Measurements from ENCODE around the gene SH3BP5.
A peak's percentile ranks its signal among the peaks of the same experiment; 100 is the strongest.

SH3BP5 gene

GRCh38 chr3:15221574-15222217 is 110.7 kb downstream of the SH3BP5 start:
- no peak overlapping the region for H3K27ac ChIP-seq
- H3K4me3 ChIP-seq: no peak overlapping the region

GRCh38 chr3:15220661-15221060 is 111.7 kb downstream of the SH3BP5 start:
- Histone ChIP-seq H3K4me3 (no peak overlapping the region), H3K27ac (no peak overlapping the region)

- no peak overlapping the region for H3K27ac ChIP-seq
- no peak overlapping the region for H3K4me3 ChIP-seq
These were observed 112.3 kb downstream of the SH3BP5 start for GRCh38 chr3:15220056-15220455.

GRCh38 chr3:15218689-15219088 is 113.7 kb downstream of the SH3BP5 start:
- Histone ChIP-seq H3K4me3 (no peak overlapping the region), H3K27ac (no peak overlapping the region)

- H3K27ac ChIP-seq: no peak overlapping the region
These were observed 114.5 kb downstream of the SH3BP5 start for GRCh38 chr3:15217841-15218267.

GRCh38 chr3:15217011-15217671 is 115.2 kb downstream of the SH3BP5 start:
- H3K27ac ChIP-seq: no peak overlapping the region
- H3K4me3 ChIP-seq: no peak overlapping the region

More at GRCh38 chr3:15217841-15218267, 114.5 kb downstream of the SH3BP5 start:
- no peak overlapping the region for H3K4me3 ChIP-seq

- no peak overlapping the region for H3K27ac ChIP-seq
These were observed 115.9 kb downstream of the SH3BP5 start for GRCh38 chr3:15216501-15216900.

GRCh38 chr3:15215996-15216395 is 116.4 kb downstream of the SH3BP5 start:
- H3K27ac ChIP-seq: no peak overlapping the region
- H3K4me3 ChIP-seq: no peak overlapping the region

More at GRCh38 chr3:15216501-15216900, 115.9 kb downstream of the SH3BP5 start:
- no peak overlapping the region for H3K4me3 ChIP-seq

- H3K4me3 ChIP-seq: no peak overlapping the region
- H3K27ac ChIP-seq: no peak overlapping the region
These were observed 117.6 kb downstream of the SH3BP5 start for GRCh38 chr3:15214758-15215157.

- H3K27ac ChIP-seq: no peak overlapping the region
- H3K4me3 ChIP-seq: no peak overlapping the region
These were observed 120.4 kb downstream of the SH3BP5 start for GRCh38 chr3:15211937-15212336.

- Histone ChIP-seq H3K4me3 (peak overlapping the region in 2 of 7 experiments; percentile 92 to 95), H3K27ac (peak overlapping the region in 4 of 21 experiments; percentile 94 to 99 (median 98))
These were observed 124.4 kb downstream of the SH3BP5 start for GRCh38 chr3:15207836-15208504.

- Histone ChIP-seq H3K27ac (peak overlapping the region; percentile 76 to 99 (median 96)), H3K4me3 (peak overlapping the region; percentile 82 to 95 (median 91))
These were observed 125.5 kb downstream of the SH3BP5 start for GRCh38 chr3:15206662-15207576.

- Histone ChIP-seq H3K4me3 (peak within 1 kb of the TSS; percentile 82 to 95 (median 91)), H3K27ac (peak within 1 kb of the TSS; percentile 76 to 99 (median 96))
These were observed 126.3 kb downstream of the SH3BP5 start, which contains the start of gene CAPN7 for GRCh38 chr3:15205934-15206661. Gene CAPN7, plus strand, starts transcription at chr3:15206246. Its CDS starts 250 bp downstream, at chr3:15206496.

GRCh38 chr3:15205482-15205933 is 126.9 kb downstream of the SH3BP5 start:
- peak overlapping the region in 20 of 21 experiments; percentile 48 to 99 (median 96) for H3K27ac ChIP-seq
- peak overlapping the region; percentile 82 to 95 (median 91) for H3K4me3 ChIP-seq

Data from skin epidermis (tissue), 12 donors.